ENCODE data around the gene CLASRP. TPM values are rescaled to one million over a fixed set of nuclear protein-coding genes. Genes with fewer than 3 reads are reported as not detected.

CLASRP gene
- total and polyA plus RNA-seq, 2 of the 8 experiments (the other 6 are each of a cell fraction or from before 2014, with no cell fraction given), result 22.3 to 71.7 TPM

DNA sequence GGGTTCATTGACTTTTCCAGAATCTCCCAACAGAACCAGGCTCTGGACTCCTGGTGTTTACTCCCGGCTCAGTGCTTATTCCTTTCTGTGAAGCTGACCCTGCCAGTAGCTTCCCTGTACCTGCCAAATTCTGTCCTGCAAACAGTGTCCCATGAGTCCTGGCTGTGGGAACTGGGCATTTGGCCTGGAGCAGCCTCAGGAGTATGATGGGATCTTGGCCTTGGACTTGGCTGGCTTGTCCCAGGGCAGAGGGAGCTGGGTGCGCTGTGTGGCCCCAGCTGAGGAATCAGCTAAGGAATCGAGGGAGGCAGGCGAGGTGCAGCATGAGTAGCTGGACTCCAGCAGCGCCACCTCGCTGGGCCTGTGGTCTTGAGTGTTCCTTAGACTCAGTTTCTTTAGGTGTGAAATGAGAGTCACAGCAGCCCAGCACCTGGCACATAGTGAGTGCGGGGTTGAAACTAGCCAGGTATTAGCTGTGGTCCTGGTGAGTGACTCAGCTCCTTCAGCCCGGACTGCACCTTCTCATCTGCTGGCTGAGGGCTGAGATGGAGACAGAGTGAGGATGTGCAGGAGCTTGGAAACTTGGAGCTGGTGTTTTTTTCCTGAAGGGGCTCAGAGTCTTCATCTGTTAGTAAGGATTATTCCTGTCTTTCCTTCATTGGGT lies 10.4 kb downstream of the CLASRP start:
- H3K36me3 ChIP-seq (ENCODE audit: control insufficient read depth in 2 of 4, insufficient read depth in 4 of 4, low read length in 3 of 4), result peaks cover 1 to 30% (median 10%) of the 10 kb centered on the region in 4 experiments; a peak in 7 of 8 replicates
- no peaks in the 10 kb centered on the region for H3K9me3 ChIP-seq (ENCODE audit: insufficient read depth in 2 of 2, low read depth in 1 of 2, low read length in 1 of 2)
- H2BK15ac ChIP-seq (ENCODE audit: low read length), result no peak overlapping the region
- H3K79me1 ChIP-seq (ENCODE audit: low read depth, low read length), result peaks cover 11% of the 10 kb centered on the region
- no peak for TF ChIP-seq SP4 (IDR thresholded peaks at IDR 0.05; ENCODE audit: low read length)
- H3K14ac ChIP-seq (ENCODE audit: insufficient read length), result no peak overlapping the region
- no peak overlapping the region for H4K5ac ChIP-seq (ENCODE audit: insufficient read length, low read depth, low read length)
- H3K23me2 ChIP-seq (ENCODE audit: low read depth, low read length), result no peaks in the 10 kb centered on the region
- peaks cover 17 to 20% of the 10 kb centered on the region in 2 experiments for H4K20me1 ChIP-seq (replicated peaks in 1 of 2; ENCODE audit: control insufficient read depth in 1 of 2, insufficient read depth in 2 of 2, low read length in 2 of 2)
- H3K4ac ChIP-seq (replicated peaks; ENCODE audit: insufficient read length, low read depth, low read length), result no peak overlapping the region
- H2BK20ac ChIP-seq (ENCODE audit: low read length), result no peak overlapping the region
- no peaks in the 10 kb centered on the region for H3K27me3 ChIP-seq (replicated peaks in 1 of 4; ENCODE audit: control insufficient read depth in 3 of 4, extremely low read depth in 1 of 4, insufficient read depth in 3 of 4, low read length in 3 of 4)
- no peak overlapping the region for H4K8ac ChIP-seq (ENCODE audit: extremely low read depth, insufficient read depth, low read length)
- no peak overlapping the region for H3K18ac ChIP-seq (ENCODE audit: extremely low read depth, low read length)
- H2BK12ac ChIP-seq (ENCODE audit: low read depth, low read length), result 0 out of 2 replicates have a peak overlapping the region, but pooled peaks have one; percentile 33
- H3K79me2 ChIP-seq (ENCODE audit: control insufficient read depth in 1 of 2, insufficient read depth in 2 of 2, low read length in 2 of 2), result peaks cover 0 to 53% of the 10 kb centered on the region in 2 experiments; a peak in 2 of 4 replicates
- no peak overlapping the region for H3K56ac ChIP-seq (replicated peaks; ENCODE audit: insufficient read length, low read depth, low read length)
- 0 out of 2 replicates have a peak overlapping the region, but pooled peaks have one; percentile 78 for H2BK5ac ChIP-seq (ENCODE audit: low read depth, low read length)
- H2AFZ ChIP-seq (ENCODE audit: low read length), result no peak overlapping the region
- H2AK5ac ChIP-seq (ENCODE audit: low read depth, low read length), result no peak overlapping the region
- WGBS, 2 experiments (ENCODE audit: extremely low coverage in 1 of 2, insufficient coverage in 1 of 2, insufficient read length in 1 of 2, insufficient replicate concordance in 2 of 2, low coverage in 1 of 2, low lambda C conversion rate in 2 of 2, missing lambda C conversion rate in 1 of 2), result 92% methylated on average over 8 of the region's 8 CpGs; no CpG with 5 or more reads in 1 of the 2 experiments
- H3K4me2 ChIP-seq (ENCODE audit: insufficient read depth in 1 of 2, low read depth in 2 of 2, low read length in 2 of 2), result no peak overlapping the region
- no peak overlapping the region for H4K91ac ChIP-seq (replicated peaks; ENCODE audit: insufficient read length, low read length)
- H3K27ac ChIP-seq (ENCODE audit: low read depth, low read length), result no peak overlapping the region
- H3K23ac ChIP-seq (ENCODE audit: insufficient read length), result no peak overlapping the region
- DNase-seq (ENCODE audit: low read depth in 1 of 2, low spot score in 2 of 2) (no peak), FAIRE-seq (no peak)
- H3K4me3 ChIP-seq (ENCODE audit: extremely low read depth in 1 of 4, insufficient read depth in 2 of 4, low read depth in 3 of 4, low read length in 4 of 4), result no peak overlapping the region
- no peak overlapping the region; a peak in 1 of 7 replicates for H3K9ac ChIP-seq (replicated peaks in 1 of 4; ENCODE audit: extremely low read depth in 1 of 4, low read depth in 3 of 4, low read length in 3 of 4)
- CTCF ChIA-PET (ENCODE audit: partially characterized antibody), result interaction anchor here (1.0 to 2.3 kb wide), 5 partner anchors 11 to 88 kb away, joined by 3 to 11 read pairs (median 3); no protein-coding TSS in a partner anchor
- POLR2A ChIA-PET (ENCODE audit: partially characterized antibody), result interaction anchor here (1.3 to 1.5 kb wide), 5 partner anchors 10 to 30 kb away, joined by 3 to 11 read pairs (median 4); partner anchors contain the start of gene CLASRP
- no peak overlapping the region for H2BK120ac ChIP-seq (replicated peaks; ENCODE audit: low read depth, low read length)
- H3K4me1 ChIP-seq (replicated peaks in 1 of 4; ENCODE audit: control insufficient read depth in 3 of 4, insufficient read depth in 4 of 4, low read length in 3 of 4), result no peaks in the 10 kb centered on the region

All from H1 (cell line).